HepG2 (cell line): ENCODE measurements around the gene S1PR5. TPM values are rescaled to one million over a fixed set of nuclear protein-coding genes. Genes with fewer than 3 reads are reported as not detected.

Experiments
- ZHX2 ChIP-seq, 2 experiments: sonication (generic) in 1 of 2; formaldehyde crosslinking in 1 of 2; IDR thresholded peaks; 2 replicates each; pipeline versions ENCODE4 v1.6.1 to v1.9.0; 2014 to 2022; ENCODE audit warnings: antibody characterized with exemption in 1 of 2, borderline replicate concordance in 1 of 2, inconsistent platforms in 1 of 2, low read depth in 1 of 2, missing genetic modification reagents in 1 of 2
- ZNF275 ChIP-seq: sonication (generic); formaldehyde crosslinking; IDR thresholded peaks from 2 replicates; pipeline ENCODE4 v1.8.0; 2022; ENCODE audit warnings: missing genetic modification reagents, mild to moderate bottlenecking, inconsistent platforms, borderline replicate concordance
- polyA plus RNA-seq, 8 experiments: library from polyadenylated mRNA; depleted of rRNA in 3 of 8; stranded (reverse) in 7 of 8; unstranded in 1 of 8; fragments of >200 nt; fragmentation: Illumina TruSeq in 4 of 8; extraction: Trizol in 4 of 8; gene quantifications; 2 replicates each; pipeline versions ENCODE4 v1.2.1 to v1.2.3, GENCODE V29; 2011 to 2016; ENCODE audit warnings: low read depth in 4 of 8, missing spikeins in 1 of 8, mixed read lengths in 1 of 8; ENCODE audit not compliant: insufficient read depth in 1 of 8
- total RNA-seq, 5 experiments: library from RNA; depleted of rRNA; stranded (reverse); fragments of >200 nt; fragmentation: Illumina TruSeq; extraction: Trizol; gene quantifications; 2 replicates each; pipeline ENCODE4 v1.2.3, GENCODE V29; 2016; ENCODE audit warnings: low read depth in 1 of 5
- TF ChIP-seq, protein P1 (sequence below): sonication (generic); formaldehyde crosslinking; IDR thresholded peaks from 2 replicates; pipeline ENCODE4 v1.4.0; 2020; ENCODE audit warnings: missing genetic modification reagents, borderline replicate concordance

Gene S1PR5
- total and polyA plus RNA-seq, 2 of the 13 experiments (the other 11 are each of a cell fraction or from before 2014, with no cell fraction given) = 0.04 TPM; not detected in 1

DNA sequence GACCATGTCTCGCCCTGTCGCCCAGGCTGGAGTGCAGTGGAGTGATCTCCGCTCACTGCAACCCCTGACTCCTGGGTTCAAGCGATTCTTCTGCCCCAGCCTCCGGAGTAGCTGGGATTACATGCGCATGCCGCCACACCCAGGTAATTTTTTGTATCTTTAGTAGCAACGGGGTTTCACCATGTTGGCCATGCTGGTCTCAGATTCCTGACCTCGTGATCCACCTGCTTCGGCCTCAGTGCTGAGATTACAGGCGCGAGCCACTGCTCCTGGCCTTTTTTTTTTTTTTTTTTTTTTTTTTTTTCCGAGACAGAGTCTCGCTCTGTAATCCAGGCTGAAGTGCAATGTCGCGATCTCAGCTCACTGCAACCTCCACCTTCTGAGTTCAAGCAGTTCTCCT is 9.2 kb downstream of the S1PR5 start (continued):
- TF ChIP-seq ZHX2 (IDR thresholded peaks at IDR 0.05; ENCODE audit: low read depth) (no peak), ZHX2 (CRISPR knock-in tag; IDR thresholded peaks at IDR 0.05; ENCODE audit: borderline replicate concordance) (no peak), ZNF275 (no peak)
- TF ChIP-seq, protein P1, sequence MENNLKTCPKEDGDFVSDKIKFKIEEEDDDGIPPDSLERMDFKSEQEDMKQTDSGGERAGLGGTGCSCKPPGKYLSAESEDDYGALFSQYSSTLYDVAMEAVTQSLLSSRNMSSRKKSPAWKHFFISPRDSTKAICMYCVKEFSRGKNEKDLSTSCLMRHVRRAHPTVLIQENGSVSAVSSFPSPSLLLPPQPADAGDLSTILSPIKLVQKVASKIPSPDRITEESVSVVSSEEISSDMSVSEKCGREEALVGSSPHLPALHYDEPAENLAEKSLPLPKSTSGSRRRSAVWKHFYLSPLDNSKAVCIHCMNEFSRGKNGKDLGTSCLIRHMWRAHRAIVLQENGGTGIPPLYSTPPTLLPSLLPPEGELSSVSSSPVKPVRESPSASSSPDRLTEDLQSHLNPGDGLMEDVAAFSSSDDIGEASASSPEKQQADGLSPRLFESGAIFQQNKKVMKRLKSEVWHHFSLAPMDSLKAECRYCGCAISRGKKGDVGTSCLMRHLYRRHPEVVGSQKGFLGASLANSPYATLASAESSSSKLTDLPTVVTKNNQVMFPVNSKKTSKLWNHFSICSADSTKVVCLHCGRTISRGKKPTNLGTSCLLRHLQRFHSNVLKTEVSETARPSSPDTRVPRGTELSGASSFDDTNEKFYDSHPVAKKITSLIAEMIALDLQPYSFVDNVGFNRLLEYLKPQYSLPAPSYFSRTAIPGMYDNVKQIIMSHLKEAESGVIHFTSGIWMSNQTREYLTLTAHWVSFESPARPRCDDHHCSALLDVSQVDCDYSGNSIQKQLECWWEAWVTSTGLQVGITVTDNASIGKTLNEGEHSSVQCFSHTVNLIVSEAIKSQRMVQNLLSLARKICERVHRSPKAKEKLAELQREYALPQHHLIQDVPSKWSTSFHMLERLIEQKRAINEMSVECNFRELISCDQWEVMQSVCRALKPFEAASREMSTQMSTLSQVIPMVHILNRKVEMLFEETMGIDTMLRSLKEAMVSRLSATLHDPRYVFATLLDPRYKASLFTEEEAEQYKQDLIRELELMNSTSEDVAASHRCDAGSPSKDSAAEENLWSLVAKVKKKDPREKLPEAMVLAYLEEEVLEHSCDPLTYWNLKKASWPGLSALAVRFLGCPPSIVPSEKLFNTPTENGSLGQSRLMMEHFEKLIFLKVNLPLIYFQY = no peak
